Measurements from ENCODE around the gene EPO. TPM values are rescaled to one million over a fixed set of nuclear protein-coding genes. Genes with fewer than 3 reads are reported as not detected.

Gene EPO
- total and polyA plus RNA-seq, 2 donors (not counting 1 experiment from before 2014, with no cell fraction given): 0.10 TPM; not detected in 1

DNA sequence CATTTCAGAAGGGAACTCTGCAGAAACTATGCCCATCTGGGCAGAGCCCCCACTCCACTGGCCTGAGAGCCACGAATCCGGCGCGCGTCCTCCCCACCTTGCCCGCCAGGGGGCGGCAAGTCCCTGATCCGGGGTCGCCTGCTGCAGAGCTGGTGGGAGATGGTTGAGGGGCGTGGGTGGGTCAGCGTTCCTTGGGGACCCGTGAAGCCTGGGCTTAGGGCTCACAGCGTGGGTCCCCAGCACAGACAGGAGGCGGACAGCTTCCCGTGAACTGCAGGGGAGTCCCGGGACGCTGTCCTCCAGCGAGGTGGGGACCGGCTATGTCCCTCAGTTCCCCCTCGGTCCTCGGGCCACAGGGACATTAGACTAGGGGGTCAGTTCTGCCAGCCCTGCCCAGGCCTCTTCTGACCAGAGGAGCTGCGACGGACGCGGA lies 14.9 kb upstream of the EPO start:
- Histone ChIP-seq H2AFZ (ENCODE audit: insufficient read depth, low read depth, low read length, poor library complexity, severe bottlenecking) (peak overlapping the region; percentile 99), H3K9ac (ENCODE audit: low read length) (peak overlapping the region; percentile 92), H3K79me2 (ENCODE audit: control insufficient read depth, insufficient read depth, low read length) (peaks cover 14% of the 10 kb centered on the region), H3K27me3 (replicated peaks in 1 of 4; ENCODE audit: control extremely low read depth in 1 of 4, control insufficient read depth in 3 of 4, insufficient read depth in 4 of 4, low read length in 3 of 4) (no peaks in the 10 kb centered on the region), H3K4me3 (ENCODE audit: control extremely low read depth in 1 of 5, extremely low read depth in 1 of 5, insufficient read depth in 1 of 5, low read depth in 2 of 5, low read length in 4 of 5) (peak overlapping the region; percentile 57 to 96 (median 87)), H3K27ac (ENCODE audit: low read length in 2 of 2) (peak overlapping the region; percentile 79 to 86), H3K36me3 (replicated peaks in 1 of 2; ENCODE audit: control extremely low read depth in 1 of 2, control insufficient read depth in 1 of 2, extremely low read depth in 1 of 2, insufficient read depth in 2 of 2, low read length in 1 of 2) (peaks cover 0 to 3% of the 10 kb centered on the region in 2 experiments), H3K9me3 (ENCODE audit: control extremely low read depth in 1 of 3, control insufficient read depth in 2 of 3, insufficient read depth in 1 of 3, low read length in 2 of 3) (no peaks in the 10 kb centered on the region), H3K4me1 (ENCODE audit: control insufficient read depth in 2 of 2, insufficient read depth in 2 of 2, low read length in 2 of 2) (peaks cover 8 to 20% of the 10 kb centered on the region in 2 donors), H4K20me1 (ENCODE audit: control insufficient read depth, insufficient read depth, low read length, poor library complexity, severe bottlenecking) (no peaks in the 10 kb centered on the region), H3K4me2 (replicated peaks; ENCODE audit: low read depth, low read length, poor library complexity, severe bottlenecking) (peak overlapping the region; percentile 97)
- under 1% methylated on average over 25 of the region's 25 CpGs for WGBS (ENCODE audit: insufficient coverage)
- peak; percentile 66 for ATAC-seq (ENCODE audit: low read depth)
- Mint-ChIP-seq H3K27ac (peak overlapping the region; percentile 96), H3K9me3 (ENCODE audit: insufficient read depth) (no peaks in the 10 kb centered on the region), H3K4me3 (peak overlapping the region; percentile 94), H3K27me3 (no peaks in the 10 kb centered on the region), H3K4me1 (peaks cover 20% of the 10 kb centered on the region)
- intact Hi-C loops (cut with micrococcal nuclease): loop anchor here (1.0 to 10.0 kb wide), 9 partner anchors 11 to 380 kb away; partner anchors contain the start of genes GIGYF1, GNB2, TRIM56 and TSC22D4
- DNase-seq: peak; percentile 84
- POLR2A ChIA-PET: interaction anchor here (0.6 to 2.0 kb wide), 15 partner anchors 10 to 276 kb away, joined by 3 to 29 read pairs (median 6); partner anchors contain the start of genes AGFG2, FBXO24, GIGYF1 and LRCH4
- TF ChIP-seq, protein P1, sequence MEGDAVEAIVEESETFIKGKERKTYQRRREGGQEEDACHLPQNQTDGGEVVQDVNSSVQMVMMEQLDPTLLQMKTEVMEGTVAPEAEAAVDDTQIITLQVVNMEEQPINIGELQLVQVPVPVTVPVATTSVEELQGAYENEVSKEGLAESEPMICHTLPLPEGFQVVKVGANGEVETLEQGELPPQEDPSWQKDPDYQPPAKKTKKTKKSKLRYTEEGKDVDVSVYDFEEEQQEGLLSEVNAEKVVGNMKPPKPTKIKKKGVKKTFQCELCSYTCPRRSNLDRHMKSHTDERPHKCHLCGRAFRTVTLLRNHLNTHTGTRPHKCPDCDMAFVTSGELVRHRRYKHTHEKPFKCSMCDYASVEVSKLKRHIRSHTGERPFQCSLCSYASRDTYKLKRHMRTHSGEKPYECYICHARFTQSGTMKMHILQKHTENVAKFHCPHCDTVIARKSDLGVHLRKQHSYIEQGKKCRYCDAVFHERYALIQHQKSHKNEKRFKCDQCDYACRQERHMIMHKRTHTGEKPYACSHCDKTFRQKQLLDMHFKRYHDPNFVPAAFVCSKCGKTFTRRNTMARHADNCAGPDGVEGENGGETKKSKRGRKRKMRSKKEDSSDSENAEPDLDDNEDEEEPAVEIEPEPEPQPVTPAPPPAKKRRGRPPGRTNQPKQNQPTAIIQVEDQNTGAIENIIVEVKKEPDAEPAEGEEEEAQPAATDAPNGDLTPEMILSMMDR (IDR thresholded peaks at IDR 0.05): peak; percentile 95
- TF ChIP-seq EZH2 (IDR thresholded peaks at IDR 0.05; ENCODE audit: borderline replicate concordance, insufficient read depth, low read depth, low read length, poor library complexity, severe bottlenecking): no peak
- CTCF ChIA-PET: interaction anchor here (0.6 to 3.6 kb wide), 40 partner anchors 9 to 786 kb away, joined by 3 to 101 read pairs (median 4); partner anchors contain the start of genes FBXO24, GIGYF1, LRCH4 and MOSPD3
